ENCODE measurements around the gene MXD1. TPM values are rescaled to one million over a fixed set of nuclear protein-coding genes. Genes with fewer than 3 reads are reported as not detected.

MXD1 gene
- total and polyA plus RNA-seq, 2 donors (not counting 3 experiments of a cell fraction or from before 2014, with no cell fraction given): 6.7 to 10.6 TPM

DNA sequence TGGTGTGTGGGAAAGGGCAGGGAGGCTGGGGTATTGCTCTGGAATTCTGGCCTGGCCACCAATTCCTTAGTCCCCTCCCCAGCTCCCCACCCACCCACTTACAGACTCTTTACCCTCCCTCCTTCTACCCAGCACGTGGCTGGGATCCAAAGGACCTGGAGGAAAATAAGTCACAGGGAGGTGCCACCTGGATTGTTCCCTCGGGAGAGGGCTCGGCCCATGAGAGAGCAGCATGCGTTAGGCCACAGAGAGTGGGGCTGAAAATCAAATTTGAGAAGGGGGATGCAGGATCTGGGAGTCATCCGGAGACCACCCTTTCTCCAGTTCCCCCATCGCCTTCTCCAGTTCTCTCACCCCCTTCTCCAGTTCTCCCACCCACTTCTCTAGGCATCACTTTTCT, 43.6 kb downstream of the MXD1 start:
- FAIRE-seq: no peak
- Histone ChIP-seq H3K36me3 (ENCODE audit: control insufficient read depth in 2 of 2, extremely low read depth in 1 of 2, insufficient read depth in 2 of 2, low read length in 2 of 2) (no peaks in the 10 kb centered on the region), H3K4me3 (replicated peaks in 1 of 3; ENCODE audit: insufficient read depth in 1 of 3, low read depth in 1 of 3, low read length in 3 of 3) (no peak overlapping the region), H3K9ac (replicated peaks; ENCODE audit: extremely low read depth, insufficient read depth, low read length) (no peak overlapping the region), H2AFZ (ENCODE audit: low read depth, low read length) (no peak overlapping the region), H4K20me1 (replicated peaks; ENCODE audit: control insufficient read depth, extremely low read depth, insufficient read depth, low read length) (no peaks in the 10 kb centered on the region), H3K27ac (ENCODE audit: insufficient read depth, low read depth, low read length) (no peak overlapping the region), H3K27me3 (ENCODE audit: control insufficient read depth in 2 of 2, insufficient read depth in 2 of 2, low read length in 2 of 2) (peaks cover 16 to 23% of the 10 kb centered on the region in 2 experiments), H3K4me2 (ENCODE audit: insufficient read depth, low read length) (no peak overlapping the region), H3K79me2 (ENCODE audit: control insufficient read depth, insufficient read depth, low read length) (no peaks in the 10 kb centered on the region), H3K9me1 (replicated peaks; ENCODE audit: control insufficient read depth, extremely low read depth, insufficient read depth, low read length) (no peaks in the 10 kb centered on the region), H3K4me1 (ENCODE audit: control insufficient read depth, extremely low read depth, insufficient read depth, low read length) (no peaks in the 10 kb centered on the region), H3K9me3 (replicated peaks; ENCODE audit: control insufficient read depth, insufficient read depth, low read length) (no peaks in the 10 kb centered on the region)
- BruUV-seq (replicated peaks): no TSS peak
- no peak for DNase-seq (ENCODE audit: low read depth, low spot score)
- ChIA-PET POLR2A (no interaction called here), CTCF (no interaction called here)
- intact Hi-C loops (cut with micrococcal nuclease) (no loop called here), dilution Hi-C loops (cut with MboI; ENCODE audit: extremely low pct_ligation_motif_present, low sequenced_read_pairs) (no loop called here)
- TF ChIP-seq POLR2AphosphoS5 (IDR thresholded peaks at IDR 0.05; ENCODE audit: insufficient read depth, low read depth, low read length) (no peak), EZH2 (IDR thresholded peaks at IDR 0.05; ENCODE audit: borderline replicate concordance, low read depth, low read length, severe bottlenecking) (no peak), POLR2A (IDR thresholded peaks at IDR 0.05; ENCODE audit: low read depth, low read length) (no peak), FOS (IDR thresholded peaks at IDR 0.05; ENCODE audit: borderline replicate concordance, insufficient read depth, low read length) (no peak), GATA2 (IDR thresholded peaks at IDR 0.05; ENCODE audit: insufficient read depth, insufficient read length, low read depth, low read length) (no peak), JUN (IDR thresholded peaks at IDR 0.05; ENCODE audit: borderline replicate concordance, insufficient read depth, insufficient read length, low read depth) (no peak), MYC (IDR thresholded peaks at IDR 0.05; ENCODE audit: low read depth, low read length) (no peak)
- TF ChIP-seq, protein P1, sequence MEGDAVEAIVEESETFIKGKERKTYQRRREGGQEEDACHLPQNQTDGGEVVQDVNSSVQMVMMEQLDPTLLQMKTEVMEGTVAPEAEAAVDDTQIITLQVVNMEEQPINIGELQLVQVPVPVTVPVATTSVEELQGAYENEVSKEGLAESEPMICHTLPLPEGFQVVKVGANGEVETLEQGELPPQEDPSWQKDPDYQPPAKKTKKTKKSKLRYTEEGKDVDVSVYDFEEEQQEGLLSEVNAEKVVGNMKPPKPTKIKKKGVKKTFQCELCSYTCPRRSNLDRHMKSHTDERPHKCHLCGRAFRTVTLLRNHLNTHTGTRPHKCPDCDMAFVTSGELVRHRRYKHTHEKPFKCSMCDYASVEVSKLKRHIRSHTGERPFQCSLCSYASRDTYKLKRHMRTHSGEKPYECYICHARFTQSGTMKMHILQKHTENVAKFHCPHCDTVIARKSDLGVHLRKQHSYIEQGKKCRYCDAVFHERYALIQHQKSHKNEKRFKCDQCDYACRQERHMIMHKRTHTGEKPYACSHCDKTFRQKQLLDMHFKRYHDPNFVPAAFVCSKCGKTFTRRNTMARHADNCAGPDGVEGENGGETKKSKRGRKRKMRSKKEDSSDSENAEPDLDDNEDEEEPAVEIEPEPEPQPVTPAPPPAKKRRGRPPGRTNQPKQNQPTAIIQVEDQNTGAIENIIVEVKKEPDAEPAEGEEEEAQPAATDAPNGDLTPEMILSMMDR (IDR thresholded peaks at IDR 0.05; ENCODE audit: extremely low read depth in 1 of 2, insufficient read depth in 1 of 2, low read depth in 1 of 2, low read length in 2 of 2): no peak
- TF ChIP-seq, protein P2, sequence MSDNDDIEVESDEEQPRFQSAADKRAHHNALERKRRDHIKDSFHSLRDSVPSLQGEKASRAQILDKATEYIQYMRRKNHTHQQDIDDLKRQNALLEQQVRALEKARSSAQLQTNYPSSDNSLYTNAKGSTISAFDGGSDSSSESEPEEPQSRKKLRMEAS (IDR thresholded peaks at IDR 0.05; ENCODE audit: insufficient read depth, insufficient read length): no peak

All from endothelial cell of umbilical vein (primary cell).